ENCODE measurements around the gene LRRC75A. TPM values are rescaled to one million over a fixed set of nuclear protein-coding genes. Genes with fewer than 3 reads are reported as not detected.

Gene LRRC75A
- total RNA-seq, 1 experiment from 2014 or later: 1.2 TPM

GRCh38 chr17:16472539-16472938, 19.5 kb downstream of the LRRC75A start:
- DNase-seq (ENCODE audit: low read depth, low spot score): no peak
- BruUV-seq (replicated peaks): no TSS peak
- H3K27ac ChIP-seq (ENCODE audit: low read length): no peak overlapping the region
- no peaks in the 10 kb centered on the region for H3K27me3 ChIP-seq (ENCODE audit: control insufficient read depth, insufficient read depth, low read length)
- ChIA-PET POLR2A (no interaction called here), CTCF (interaction anchor here (0.6 kb wide), 1 partner anchor 55 kb away, joined by 5 read pairs; no protein-coding TSS in a partner anchor)
- no peaks in the 10 kb centered on the region; the same call in 1 of the 2 replicates for H3K4me1 ChIP-seq (ENCODE audit: control insufficient read depth, insufficient read depth, low read length)
- TF ChIP-seq SIN3A (IDR thresholded peaks at IDR 0.05; ENCODE audit: borderline replicate concordance, insufficient read depth, low read depth, low read length) (no peak), POLR2AphosphoS5 (IDR thresholded peaks at IDR 0.05; ENCODE audit: low read depth, low read length) (no peak), TCF7L2 (IDR thresholded peaks at IDR 0.05; ENCODE audit: low read depth, low read length) (no peak)
- TF ChIP-seq, protein P1, sequence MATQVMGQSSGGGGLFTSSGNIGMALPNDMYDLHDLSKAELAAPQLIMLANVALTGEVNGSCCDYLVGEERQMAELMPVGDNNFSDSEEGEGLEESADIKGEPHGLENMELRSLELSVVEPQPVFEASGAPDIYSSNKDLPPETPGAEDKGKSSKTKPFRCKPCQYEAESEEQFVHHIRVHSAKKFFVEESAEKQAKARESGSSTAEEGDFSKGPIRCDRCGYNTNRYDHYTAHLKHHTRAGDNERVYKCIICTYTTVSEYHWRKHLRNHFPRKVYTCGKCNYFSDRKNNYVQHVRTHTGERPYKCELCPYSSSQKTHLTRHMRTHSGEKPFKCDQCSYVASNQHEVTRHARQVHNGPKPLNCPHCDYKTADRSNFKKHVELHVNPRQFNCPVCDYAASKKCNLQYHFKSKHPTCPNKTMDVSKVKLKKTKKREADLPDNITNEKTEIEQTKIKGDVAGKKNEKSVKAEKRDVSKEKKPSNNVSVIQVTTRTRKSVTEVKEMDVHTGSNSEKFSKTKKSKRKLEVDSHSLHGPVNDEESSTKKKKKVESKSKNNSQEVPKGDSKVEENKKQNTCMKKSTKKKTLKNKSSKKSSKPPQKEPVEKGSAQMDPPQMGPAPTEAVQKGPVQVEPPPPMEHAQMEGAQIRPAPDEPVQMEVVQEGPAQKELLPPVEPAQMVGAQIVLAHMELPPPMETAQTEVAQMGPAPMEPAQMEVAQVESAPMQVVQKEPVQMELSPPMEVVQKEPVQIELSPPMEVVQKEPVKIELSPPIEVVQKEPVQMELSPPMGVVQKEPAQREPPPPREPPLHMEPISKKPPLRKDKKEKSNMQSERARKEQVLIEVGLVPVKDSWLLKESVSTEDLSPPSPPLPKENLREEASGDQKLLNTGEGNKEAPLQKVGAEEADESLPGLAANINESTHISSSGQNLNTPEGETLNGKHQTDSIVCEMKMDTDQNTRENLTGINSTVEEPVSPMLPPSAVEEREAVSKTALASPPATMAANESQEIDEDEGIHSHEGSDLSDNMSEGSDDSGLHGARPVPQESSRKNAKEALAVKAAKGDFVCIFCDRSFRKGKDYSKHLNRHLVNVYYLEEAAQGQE (IDR thresholded peaks at IDR 0.05; ENCODE audit: insufficient read depth in 1 of 2, low read depth in 2 of 2, low read length in 1 of 2): no peak
- TF ChIP-seq, protein P2, sequence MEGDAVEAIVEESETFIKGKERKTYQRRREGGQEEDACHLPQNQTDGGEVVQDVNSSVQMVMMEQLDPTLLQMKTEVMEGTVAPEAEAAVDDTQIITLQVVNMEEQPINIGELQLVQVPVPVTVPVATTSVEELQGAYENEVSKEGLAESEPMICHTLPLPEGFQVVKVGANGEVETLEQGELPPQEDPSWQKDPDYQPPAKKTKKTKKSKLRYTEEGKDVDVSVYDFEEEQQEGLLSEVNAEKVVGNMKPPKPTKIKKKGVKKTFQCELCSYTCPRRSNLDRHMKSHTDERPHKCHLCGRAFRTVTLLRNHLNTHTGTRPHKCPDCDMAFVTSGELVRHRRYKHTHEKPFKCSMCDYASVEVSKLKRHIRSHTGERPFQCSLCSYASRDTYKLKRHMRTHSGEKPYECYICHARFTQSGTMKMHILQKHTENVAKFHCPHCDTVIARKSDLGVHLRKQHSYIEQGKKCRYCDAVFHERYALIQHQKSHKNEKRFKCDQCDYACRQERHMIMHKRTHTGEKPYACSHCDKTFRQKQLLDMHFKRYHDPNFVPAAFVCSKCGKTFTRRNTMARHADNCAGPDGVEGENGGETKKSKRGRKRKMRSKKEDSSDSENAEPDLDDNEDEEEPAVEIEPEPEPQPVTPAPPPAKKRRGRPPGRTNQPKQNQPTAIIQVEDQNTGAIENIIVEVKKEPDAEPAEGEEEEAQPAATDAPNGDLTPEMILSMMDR (IDR thresholded peaks at IDR 0.05): no peak
- H3K9me3 ChIP-seq (ENCODE audit: control insufficient read depth, insufficient read depth, low read depth, low read length): no peaks in the 10 kb centered on the region
- ATAC-seq: no peak
- H3K36me3 ChIP-seq (ENCODE audit: control insufficient read depth, insufficient read depth, low read length): no peaks in the 10 kb centered on the region
- in situ Hi-C loops (cut with HindIII; ENCODE audit: low pct_unique_long_range_greater_than_20kb, low sequenced_read_pairs) (no loop called here), intact Hi-C loops (cut with micrococcal nuclease; ENCODE audit: unreplicated experiment) (no loop called here)
- no peak overlapping the region for H3K4me3 ChIP-seq (ENCODE audit: low read depth in 2 of 2, low read length in 2 of 2)

DNA sequence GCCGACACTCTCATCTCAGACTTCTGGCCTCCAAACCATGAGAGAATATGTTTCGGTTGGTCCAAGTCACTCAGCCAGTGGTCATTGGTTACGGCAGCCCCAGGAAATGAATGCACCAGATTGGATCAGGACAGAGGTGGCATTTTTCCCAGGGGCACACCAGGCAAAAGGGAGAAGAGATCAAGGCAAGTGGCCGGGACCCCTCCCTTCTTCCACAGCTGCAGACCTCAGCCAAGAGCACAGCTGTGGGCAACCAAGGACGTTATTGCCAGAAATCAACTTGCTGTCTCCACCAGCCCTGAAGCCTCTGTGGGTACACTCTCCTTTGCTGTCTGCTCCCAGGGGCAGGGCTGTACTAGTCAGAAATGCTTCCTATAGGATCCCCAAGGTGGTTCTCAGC, 20.7 kb downstream of the LRRC75A start:
- TF ChIP-seq SIN3A (IDR thresholded peaks at IDR 0.05; ENCODE audit: borderline replicate concordance, insufficient read depth, low read depth, low read length): no peak
- no peak for TF ChIP-seq POLR2AphosphoS5 (IDR thresholded peaks at IDR 0.05; ENCODE audit: low read depth, low read length)
- no peak for TF ChIP-seq TCF7L2 (IDR thresholded peaks at IDR 0.05; ENCODE audit: low read depth, low read length)
- TF ChIP-seq, protein P1 (IDR thresholded peaks at IDR 0.05; ENCODE audit: insufficient read depth in 1 of 2, low read depth in 2 of 2, low read length in 1 of 2): no peak
- TF ChIP-seq, protein P2 (IDR thresholded peaks at IDR 0.05): no peak
- ATAC-seq: no peak
- Histone ChIP-seq H3K9me3 (ENCODE audit: control insufficient read depth, insufficient read depth, low read depth, low read length) (no peaks in the 10 kb centered on the region), H3K36me3 (ENCODE audit: control insufficient read depth, insufficient read depth, low read length) (no peaks in the 10 kb centered on the region), H3K4me3 (ENCODE audit: low read depth in 2 of 2, low read length in 2 of 2) (no peak overlapping the region), H3K27me3 (ENCODE audit: control insufficient read depth, insufficient read depth, low read length) (no peaks in the 10 kb centered on the region), H3K4me1 (ENCODE audit: control insufficient read depth, insufficient read depth, low read length) (no peaks in the 10 kb centered on the region; the same call in 1 of the 2 replicates), H3K27ac (ENCODE audit: low read length) (no peak overlapping the region)
- POLR2A ChIA-PET: no interaction called here
- no TSS peak for BruUV-seq (replicated peaks)
- in situ Hi-C loops (cut with HindIII; ENCODE audit: low pct_unique_long_range_greater_than_20kb, low sequenced_read_pairs) (no loop called here), intact Hi-C loops (cut with micrococcal nuclease; ENCODE audit: unreplicated experiment) (no loop called here)
- no peak for DNase-seq (ENCODE audit: low read depth, low spot score)
- CTCF ChIA-PET: no interaction called here

All from Panc1 (cell line).